Uterus (tissue), 4 donors: ENCODE measurements around the gene SLC25A46. TPM values are rescaled to one million over a fixed set of nuclear protein-coding genes. Genes with fewer than 3 reads are reported as not detected.
A peak's percentile ranks its signal among the peaks of the same experiment; 100 is the strongest.
"Not testable (repeated sequence)": the region's sequence is repeated elsewhere in the genome, so short reads cannot be mapped to it uniquely, and the experiment has no call there.

Experiments used
- DNase-seq, 2 donors: peaks; one replicate each; pipeline ENCODE4 v3.0.0-alpha.2; 2019 to 2020
- H3K27ac ChIP-seq, 2 donors: fragments of 200-600 bp; sonication (generic); 1 replicate in 1 of 2; 2 replicates in 1 of 2; pipeline ENCODE4 v1.5.1; 2016 to 2018
- H3K27me3 ChIP-seq, 2 donors: fragments of 200-600 bp; sonication (generic); one replicate each; pipeline ENCODE4 v1.5.1; 2018 to 2019; ENCODE audit warnings: control low read depth in 1 of 2
- H3K36me3 ChIP-seq, 2 donors: fragments of 200-600 bp; sonication (generic); one replicate each; pipeline ENCODE4 v1.5.1; 2019; ENCODE audit warnings: control low read depth in 1 of 2
- H3K4me1 ChIP-seq, 2 donors: fragments of 200-600 bp; sonication (generic); one replicate each; pipeline ENCODE4 v1.5.1; 2018 to 2019; ENCODE audit warnings: control low read depth in 1 of 2
- H3K4me3 ChIP-seq, 2 donors: fragments of 200-600 bp; sonication (generic); 1 replicate in 1 of 2; 2 replicates in 1 of 2; pipeline ENCODE4 v1.5.1; 2018 to 2019; ENCODE audit warnings: mild to moderate bottlenecking in 1 of 2
- H3K9me3 ChIP-seq, 2 donors: fragments of 200-600 bp; sonication (generic); one replicate each; pipeline ENCODE4 v1.5.1; 2019; ENCODE audit warnings: control low read depth in 1 of 2
- CTCF ChIP-seq, 4 experiments: fragments of 200-600 bp in 2 of 4; fragments of 450-650 bp in 2 of 4; sonication (generic) in 2 of 4; IDR thresholded peaks; one replicate each; pipeline ENCODE4 v1.5.1; 2016 to 2019; ENCODE audit warnings: antibody characterized with exemption in 4 of 4, mild to moderate bottlenecking in 2 of 4, moderate library complexity in 1 of 4
- POLR2A ChIP-seq, 2 donors: fragments of 450-650 bp; IDR thresholded peaks; one replicate each; pipeline ENCODE4 v1.6.1; 2016; ENCODE audit warnings: antibody characterized with exemption in 2 of 2, mild to moderate bottlenecking in 1 of 2, moderate library complexity in 1 of 2
- intact Hi-C: fragments of 100-400 bp; cut with DNase I; formaldehyde crosslinking; loops from one replicate; pipeline ENCODE4 v1.15.1; 2023; ENCODE audit warnings: low total_unique reads
- total RNA-seq, 4 donors: library from RNA; depleted of rRNA in 3 of 4; stranded (reverse); fragments of >200 nt in 3 of 4; gene quantifications; one replicate each; pipeline versions ENCODE4 v1.1.0 to v1.2.4, GENCODE V29; 2014 to 2023
- donor health status: DM: yes; HTN: yes; CAD: no.

SLC25A46 gene
- 10 to 100 TPM; 27.4 to 97.9 (median 39.1) TPM for total RNA-seq

GRCh38 chr5:110738812-110739651 is at the start of gene SLC25A46:
Gene SLC25A46 (plus strand): TSS chr5:110739007. CDS start chr5:110739120, 113 bp downstream.
- Histone ChIP-seq H3K4me1 (no peaks in the 10 kb centered on the region), H3K27ac (peak within 1 kb of the TSS; percentile 72 to 78), H3K27me3 (no peaks in the 10 kb centered on the region), H3K4me3 (peak within 1 kb of the TSS; percentile 65 to 99), H3K9me3 (no peaks in the 10 kb centered on the region), H3K36me3 (no peaks in the 10 kb centered on the region)
- DNase-seq, result peak; percentile 80 to 84
- peak in 1 of 2 donors; percentile 49 for TF ChIP-seq POLR2A (IDR thresholded peaks at IDR 0.05)
- TF ChIP-seq CTCF (IDR thresholded peaks at IDR 0.05), result no peak
- intact Hi-C loops, result no loop called here

- H3K4me3 ChIP-seq, DNase-seq, H3K36me3 ChIP-seq, H3K4me1 ChIP-seq, H3K9me3 ChIP-seq, H3K27ac ChIP-seq, intact Hi-C loops, H3K27me3 ChIP-seq: not testable (repeated sequence)
These were observed 48.2 kb upstream of the SLC25A46 start for GRCh38 chr5:110690587-110690986.

GRCh38 chr5:110692669-110693068 is 46.1 kb upstream of the SLC25A46 start:
- H3K4me1 ChIP-seq, H3K27ac ChIP-seq, H3K4me3 ChIP-seq, intact Hi-C loops, H3K36me3 ChIP-seq, H3K27me3 ChIP-seq, H3K9me3 ChIP-seq, DNase-seq: not testable (repeated sequence)

- DNase-seq, result no peak
- Histone ChIP-seq H3K4me3 (no peak overlapping the region), H3K9me3 (no peaks in the 10 kb centered on the region), H3K27ac (no peak overlapping the region), H3K36me3 (no peaks in the 10 kb centered on the region), H3K4me1 (no peaks in the 10 kb centered on the region), H3K27me3 (no peaks in the 10 kb centered on the region)
- TF ChIP-seq CTCF (IDR thresholded peaks at IDR 0.05) (no peak), POLR2A (IDR thresholded peaks at IDR 0.05) (no peak)
- intact Hi-C loops, result no loop called here
These were observed 36.5 kb upstream of the SLC25A46 start for GRCh38 chr5:110702300-110702699.

GRCh38 chr5:110702704-110703103 is 36.1 kb upstream of the SLC25A46 start:
- no peaks in the 10 kb centered on the region for H3K36me3 ChIP-seq
- H3K4me3 ChIP-seq, result no peak overlapping the region
- H3K4me1 ChIP-seq, result no peaks in the 10 kb centered on the region
- no peak for DNase-seq
- no peak overlapping the region for H3K27ac ChIP-seq
- intact Hi-C loops, result no loop called here
- no peaks in the 10 kb centered on the region for H3K27me3 ChIP-seq
- H3K9me3 ChIP-seq, result no peaks in the 10 kb centered on the region
- TF ChIP-seq POLR2A (IDR thresholded peaks at IDR 0.05) (no peak), CTCF (IDR thresholded peaks at IDR 0.05) (no peak)

- DNase-seq, result no peak
- H3K9me3 ChIP-seq, result no peaks in the 10 kb centered on the region
- H3K4me3 ChIP-seq, result no peak overlapping the region
- no peaks in the 10 kb centered on the region for H3K36me3 ChIP-seq
- intact Hi-C loops, result no loop called here
- TF ChIP-seq POLR2A (IDR thresholded peaks at IDR 0.05), result no peak
- no peak for TF ChIP-seq CTCF (IDR thresholded peaks at IDR 0.05)
- no peak overlapping the region for H3K27ac ChIP-seq
- H3K27me3 ChIP-seq, result no peaks in the 10 kb centered on the region
- H3K4me1 ChIP-seq, result no peaks in the 10 kb centered on the region
These were observed 35.3 kb upstream of the SLC25A46 start for GRCh38 chr5:110703481-110703880.
